GM19397 (cell line): Measurements from ENCODE around the gene NFIX.

ENCODE experiments used
- ATAC-seq: cut with Tn5 transposase; IDR thresholded peaks from one replicate; pipeline ENCODE4 v1.9.1; 2021; ENCODE audit warnings: mild to moderate bottlenecking, moderate library complexity; ENCODE audit not compliant: unreplicated experiment

NFIX gene

GRCh38 chr19:13006431-13007281, 11.4 kb downstream of the NFIX start:
- no peak for ATAC-seq

GRCh38 chr19:13007292-13008045, 12.2 kb downstream of the NFIX start:
- no peak for ATAC-seq

GRCh38 chr19:13008926-13009787, 13.9 kb downstream of the NFIX start:
- ATAC-seq = no peak

GRCh38 chr19:13010038-13010991, 15.0 kb downstream of the NFIX start:
- ATAC-seq = no peak

- ATAC-seq = no peak
These were observed 15.8 kb downstream of the NFIX start for GRCh38 chr19:13010992-13011652.

- ATAC-seq = no peak
These were observed 16.5 kb downstream of the NFIX start for GRCh38 chr19:13011653-13012389.

GRCh38 chr19:13012390-13012689, 17.1 kb downstream of the NFIX start:
- ATAC-seq = no peak

- ATAC-seq = no peak
These were observed 17.7 kb downstream of the NFIX start for GRCh38 chr19:13012690-13013608.

- ATAC-seq = no peak
These were observed 18.4 kb downstream of the NFIX start for GRCh38 chr19:13013649-13014048.

GRCh38 chr19:13014101-13014920, 19.0 kb downstream of the NFIX start:
- ATAC-seq = no peak

GRCh38 chr19:13014921-13015280, 19.6 kb downstream of the NFIX start:
- no peak for ATAC-seq

GRCh38 chr19:13015361-13016223, 20.3 kb downstream of the NFIX start:
- no peak for ATAC-seq

GRCh38 chr19:13016245-13016627, 21.0 kb downstream of the NFIX start:
- no peak for ATAC-seq

GRCh38 chr19:13016628-13017305, 21.5 kb downstream of the NFIX start:
- no peak for ATAC-seq

- no peak for ATAC-seq
These were observed 22.2 kb downstream of the NFIX start for GRCh38 chr19:13017306-13018034.
